ENCODE results near the gene ECSCR. TPM values are rescaled to one million over a fixed set of nuclear protein-coding genes. Genes with fewer than 3 reads are reported as not detected.

ECSCR gene
- total RNA-seq, 1 experiment from 2014 or later: 0.36 TPM

GRCh38 chr5:139408191-139408590, 54.4 kb downstream of the ECSCR start:
- H3K27ac ChIP-seq (ENCODE audit: low read length): no peak overlapping the region
- DNase-seq (no peak), ATAC-seq (no peak)
- POLR2A ChIA-PET (ENCODE audit: unreplicated experiment): no interaction called here
- H3K9me2 ChIP-seq (replicated peaks; ENCODE audit: low read length): no peaks in the 10 kb centered on the region
- no peaks in the 10 kb centered on the region for H3K36me3 ChIP-seq (ENCODE audit: low read depth, low read length)
- BruUV-seq (replicated peaks): no TSS peak
- no peaks in the 10 kb centered on the region for H3K9me3 ChIP-seq (ENCODE audit: low read length)
- no peaks in the 10 kb centered on the region for H3K79me2 ChIP-seq (ENCODE audit: low read length)
- H3K4me1 ChIP-seq (ENCODE audit: insufficient read depth, low read length): peaks cover 9% of the 10 kb centered on the region
- no peak overlapping the region for H3K4me3 ChIP-seq (ENCODE audit: low read length)
- no peak overlapping the region for H2AFZ ChIP-seq (ENCODE audit: low read length)
- no peak overlapping the region for H3K4me2 ChIP-seq (ENCODE audit: low read length)
- H3F3A ChIP-seq (ENCODE audit: low read length, unreplicated experiment): no peaks in the 10 kb centered on the region
- CTCF ChIA-PET: no interaction called here
- H4K20me1 ChIP-seq (ENCODE audit: low read length): no peaks in the 10 kb centered on the region
- no peak for TF ChIP-seq CTCF (conservative IDR thresholded peaks at IDR 0.05; ENCODE audit: low read depth, low read length)
- TF ChIP-seq EZH2phosphoT487 (IDR thresholded peaks at IDR 0.05; ENCODE audit: borderline replicate concordance, low read length): no peak
- TF ChIP-seq EZH2 (IDR thresholded peaks at IDR 0.05; ENCODE audit: low read length, unreplicated experiment): no peak
- intact Hi-C loops (cut with micrococcal nuclease): no loop called here
- no peaks in the 10 kb centered on the region for H3K27me3 ChIP-seq (ENCODE audit: low read length)
- H3K9ac ChIP-seq (ENCODE audit: low read length): no peak overlapping the region

GRCh38 chr5:139407517-139407916, 55.0 kb downstream of the ECSCR start:
- H3K4me2 ChIP-seq (ENCODE audit: low read length): no peak overlapping the region
- no peaks in the 10 kb centered on the region for H3K9me3 ChIP-seq (ENCODE audit: low read length)
- TF ChIP-seq CTCF (conservative IDR thresholded peaks at IDR 0.05; ENCODE audit: low read depth, low read length) (no peak), EZH2phosphoT487 (IDR thresholded peaks at IDR 0.05; ENCODE audit: borderline replicate concordance, low read length) (no peak), EZH2 (IDR thresholded peaks at IDR 0.05; ENCODE audit: low read length, unreplicated experiment) (no peak)
- intact Hi-C loops (cut with micrococcal nuclease): no loop called here
- H3K4me3 ChIP-seq (ENCODE audit: low read length): no peak overlapping the region
- POLR2A ChIA-PET (ENCODE audit: unreplicated experiment): no interaction called here
- H2AFZ ChIP-seq (ENCODE audit: low read length): no peak overlapping the region
- CTCF ChIA-PET: no interaction called here
- H3K9me2 ChIP-seq (replicated peaks; ENCODE audit: low read length): no peaks in the 10 kb centered on the region
- no TSS peak for BruUV-seq (replicated peaks)
- peaks cover 10% of the 10 kb centered on the region for H3K4me1 ChIP-seq (ENCODE audit: insufficient read depth, low read length)
- no peak overlapping the region for H3K27ac ChIP-seq (ENCODE audit: low read length)
- H4K20me1 ChIP-seq (ENCODE audit: low read length): no peaks in the 10 kb centered on the region
- no peaks in the 10 kb centered on the region for H3F3A ChIP-seq (ENCODE audit: low read length, unreplicated experiment)
- DNase-seq: no peak
- no peaks in the 10 kb centered on the region for H3K79me2 ChIP-seq (ENCODE audit: low read length)
- no peak overlapping the region for H3K9ac ChIP-seq (ENCODE audit: low read length)
- no peaks in the 10 kb centered on the region for H3K36me3 ChIP-seq (ENCODE audit: low read depth, low read length)
- no peak for ATAC-seq
- no peaks in the 10 kb centered on the region for H3K27me3 ChIP-seq (ENCODE audit: low read length)

- Histone ChIP-seq H4K20me1 (ENCODE audit: low read length) (no peaks in the 10 kb centered on the region), H3K9me3 (ENCODE audit: low read length) (no peaks in the 10 kb centered on the region), H3K4me2 (ENCODE audit: low read length) (no peak overlapping the region), H3K4me3 (ENCODE audit: low read length) (no peak overlapping the region), H3K36me3 (ENCODE audit: low read depth, low read length) (no peaks in the 10 kb centered on the region), H3K27me3 (ENCODE audit: low read length) (no peaks in the 10 kb centered on the region), H3K9ac (ENCODE audit: low read length) (no peak overlapping the region), H3K27ac (ENCODE audit: low read length) (no peak overlapping the region), H3F3A (ENCODE audit: low read length, unreplicated experiment) (no peaks in the 10 kb centered on the region), H3K79me2 (ENCODE audit: low read length) (no peaks in the 10 kb centered on the region), H3K4me1 (ENCODE audit: insufficient read depth, low read length) (peaks cover 10% of the 10 kb centered on the region), H2AFZ (ENCODE audit: low read length) (no peak overlapping the region), H3K9me2 (replicated peaks; ENCODE audit: low read length) (no peaks in the 10 kb centered on the region)
- ChIA-PET CTCF (no interaction called here), POLR2A (ENCODE audit: unreplicated experiment) (no interaction called here)
- ATAC-seq (no peak), DNase-seq (no peak)
- no TSS peak for BruUV-seq (replicated peaks)
- intact Hi-C loops (cut with micrococcal nuclease): no loop called here
- TF ChIP-seq CTCF (conservative IDR thresholded peaks at IDR 0.05; ENCODE audit: low read depth, low read length): no peak
- TF ChIP-seq EZH2phosphoT487 (IDR thresholded peaks at IDR 0.05; ENCODE audit: borderline replicate concordance, low read length): no peak
- no peak for TF ChIP-seq EZH2 (IDR thresholded peaks at IDR 0.05; ENCODE audit: low read length, unreplicated experiment)
Measured at GRCh38 chr5:139406963-139407362, 55.6 kb downstream of the ECSCR start.
